Medulla oblongata (tissue), 1 donor: Measurements from ENCODE around the gene DDIT4.
"Not testable (repeated sequence)": the region's sequence is repeated elsewhere in the genome, so short reads cannot be mapped to it uniquely, and the experiment has no call there.

Experiments used
- DNase-seq: peaks from one replicate; pipeline ENCODE4 v3.0.0-alpha.2; 2015; ENCODE audit errors: extremely low spot score

DDIT4 gene

GRCh38 chr10:72249176-72249862 is 24.4 kb upstream of the DDIT4 start:
- DNase-seq, result not testable (repeated sequence)

- DNase-seq, result no peak
These were observed 23.1 kb upstream of the DDIT4 start for GRCh38 chr10:72250666-72251065.

DNA sequence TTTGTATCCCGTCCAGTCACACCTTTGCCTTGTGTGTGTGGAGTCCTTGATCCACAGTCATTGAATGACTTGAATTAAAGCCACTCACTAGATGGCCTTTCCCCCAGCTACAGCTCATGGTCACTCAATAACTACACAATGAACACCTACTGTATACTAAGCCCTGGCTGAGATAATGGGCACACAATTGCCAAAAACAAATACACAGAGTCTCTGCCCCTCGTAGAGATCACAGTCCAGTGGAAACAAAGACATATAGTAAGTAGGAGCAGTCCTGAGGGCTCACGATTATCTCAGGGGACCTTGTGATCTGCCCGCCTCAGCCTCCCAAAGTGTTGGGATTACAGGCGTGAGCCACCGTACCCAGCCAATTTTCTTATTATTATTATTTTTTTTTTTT is 22.1 kb upstream of the DDIT4 start:
- DNase-seq, result no peak

GRCh38 chr10:72252972-72253371 is 20.8 kb upstream of the DDIT4 start:
- peak; percentile 13 for DNase-seq

DNA sequence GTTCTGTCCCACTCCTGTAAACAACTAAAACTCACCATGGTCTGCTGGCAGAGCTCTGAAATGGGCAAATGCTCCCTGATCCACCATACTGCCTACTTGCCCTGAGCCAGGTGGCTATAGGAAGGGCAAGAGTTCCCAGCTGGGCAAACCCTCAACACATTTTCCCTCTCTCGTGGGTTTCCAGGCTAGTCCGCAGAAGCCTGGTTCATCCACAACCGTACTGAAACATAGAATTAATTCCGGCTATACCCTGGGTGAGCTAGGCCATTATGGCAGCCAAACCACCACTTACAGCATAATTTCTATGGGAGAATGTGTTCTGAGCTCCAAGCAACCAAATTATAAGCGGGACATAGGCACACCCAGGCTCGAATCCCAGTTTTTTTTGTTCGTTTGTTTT is 20.1 kb upstream of the DDIT4 start:
- peak; percentile 2 for DNase-seq

DNA sequence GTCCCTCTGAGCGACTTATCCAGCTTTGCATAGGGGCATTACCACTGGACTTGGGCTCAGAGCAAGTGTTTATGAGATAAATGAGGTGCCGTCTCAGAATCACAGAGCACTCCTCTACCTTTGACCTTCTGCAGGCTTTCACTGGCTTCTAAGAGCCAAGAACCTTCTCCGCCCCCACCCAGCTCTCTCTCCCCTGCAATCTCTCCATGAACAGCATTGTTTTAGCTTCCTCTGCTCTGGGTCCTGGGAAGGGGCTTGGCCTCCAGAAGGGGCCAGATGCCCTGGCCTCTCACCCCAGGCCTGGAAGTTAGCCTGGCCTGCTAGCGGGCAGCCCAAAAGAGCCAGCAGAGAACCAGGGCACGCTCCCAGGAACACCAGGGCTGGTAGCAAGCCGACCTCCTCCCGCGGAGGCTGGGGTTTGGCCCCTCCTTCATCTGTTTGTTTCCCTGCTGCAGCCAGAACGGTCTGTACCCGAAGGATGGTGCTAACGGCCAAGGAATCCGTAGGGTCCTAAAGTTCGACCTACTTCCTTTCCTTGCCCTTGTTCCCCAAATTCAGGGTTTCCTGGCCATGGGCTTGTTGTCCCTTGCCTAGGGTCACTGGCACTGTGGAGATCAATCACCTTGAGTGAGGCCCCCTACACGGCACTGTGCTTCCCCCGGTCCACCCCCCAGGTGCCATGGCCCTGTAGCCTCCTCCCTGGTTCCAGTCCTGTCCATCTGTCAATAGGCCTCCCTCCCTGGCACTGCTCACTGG is 18.7 kb upstream of the DDIT4 start:
- peak; percentile 97 for DNase-seq

GRCh38 chr10:72255977-72256729 is 17.6 kb upstream of the DDIT4 start:
- DNase-seq, result peak; percentile 13

DNA sequence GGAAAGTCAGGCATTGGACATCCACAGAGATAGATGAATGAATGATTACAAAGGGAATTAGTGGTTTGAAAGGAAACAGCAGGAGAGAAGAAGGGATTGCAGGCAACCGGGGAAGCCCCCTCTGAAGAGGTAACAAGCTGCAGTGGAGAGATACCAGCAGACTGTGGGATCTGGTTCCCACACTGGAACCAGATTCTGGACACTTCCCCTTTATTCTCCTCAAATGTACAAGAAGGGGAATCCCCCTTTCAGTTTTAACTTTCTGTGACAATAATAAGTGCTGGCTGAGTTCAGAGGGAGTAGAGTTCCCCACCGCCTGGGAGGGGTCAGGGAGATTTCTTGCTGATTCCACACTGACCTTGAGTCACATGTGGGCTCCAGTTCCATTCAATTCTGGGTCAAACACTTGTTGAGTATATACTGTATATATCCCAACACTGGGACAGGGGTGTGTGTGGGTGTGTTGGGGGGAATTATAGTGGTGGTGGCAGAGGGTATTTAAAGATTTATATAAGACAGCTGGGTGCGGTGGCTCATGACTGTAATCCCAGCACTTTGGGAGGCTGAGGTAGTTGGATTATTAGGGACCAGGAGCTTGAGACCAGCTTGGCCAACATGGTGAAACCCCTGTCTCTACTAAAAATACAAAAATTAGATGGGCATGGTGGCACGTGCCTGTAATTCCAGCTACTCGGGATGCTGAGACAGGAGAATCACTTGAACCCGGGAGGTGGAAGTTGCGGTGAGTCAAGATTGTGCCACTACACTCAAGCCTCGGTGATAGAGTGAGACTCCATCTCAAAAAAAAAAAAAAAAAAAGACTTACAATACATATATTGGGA is 16.5 kb upstream of the DDIT4 start:
- peak; percentile 85 for DNase-seq

DNA sequence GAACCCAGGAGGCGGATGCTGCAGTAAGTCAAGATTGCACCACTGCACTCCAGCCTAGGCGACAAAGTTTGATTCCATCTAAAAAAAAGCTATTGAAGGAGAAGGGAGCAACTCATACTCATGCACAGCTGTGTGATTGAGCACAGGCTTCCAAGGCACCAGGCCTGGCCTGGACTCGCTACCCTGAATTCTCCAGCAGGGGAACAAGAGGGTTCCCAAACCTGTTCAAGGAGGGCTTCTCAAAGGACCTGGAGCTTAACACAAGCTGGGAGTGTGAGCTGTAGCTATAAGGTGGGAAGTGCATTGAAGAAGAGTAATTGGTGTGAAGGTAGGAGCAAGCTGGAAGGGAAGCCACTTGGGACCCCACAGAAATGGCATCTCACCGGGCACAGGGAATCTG is 15.1 kb upstream of the DDIT4 start:
- DNase-seq, result peak; percentile 2

- DNase-seq, result peak; percentile 42
These were observed 14.1 kb upstream of the DDIT4 start for GRCh38 chr10:72259491-72260238.

DNA sequence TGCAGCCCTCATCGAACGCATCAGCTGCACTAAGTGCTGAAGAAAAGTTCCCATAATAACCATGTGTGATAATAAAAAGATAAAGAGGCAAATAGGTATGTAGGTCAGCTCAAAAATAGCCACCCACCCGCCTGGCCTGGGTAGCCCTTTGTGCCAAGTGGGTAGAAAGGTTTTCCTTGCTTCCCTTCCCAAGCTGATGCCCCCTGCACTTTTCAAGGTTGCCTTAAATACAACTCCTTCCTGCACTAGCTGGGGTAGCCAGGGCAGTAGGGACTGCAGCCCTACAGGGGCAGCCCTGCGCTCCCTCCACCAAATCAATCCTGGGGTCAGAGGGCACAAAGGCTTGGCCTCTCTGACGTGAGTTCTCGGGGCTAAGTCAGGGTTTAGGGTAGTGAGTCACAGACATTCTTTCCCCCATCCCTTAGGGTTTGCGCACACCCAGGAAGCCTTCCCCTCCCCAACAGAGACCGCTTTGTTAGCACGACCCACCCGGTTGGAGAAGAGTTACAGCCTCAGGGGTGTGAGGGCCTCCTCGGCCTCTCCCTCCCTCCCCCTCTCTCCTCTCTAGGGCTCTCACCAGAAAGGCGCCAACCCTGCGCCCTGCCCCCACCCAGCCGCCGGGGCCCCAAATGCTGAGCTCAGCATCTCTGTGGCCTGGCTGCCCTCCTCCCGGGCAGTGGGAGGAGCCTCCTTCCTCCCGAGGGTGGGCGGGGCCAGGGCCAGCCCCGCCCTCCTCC is 13.3 kb upstream of the DDIT4 start:
- peak; percentile 95 for DNase-seq

GRCh38 chr10:72260976-72261783 is 12.5 kb upstream of the DDIT4 start:
- peak; percentile 64 for DNase-seq

- no peak for DNase-seq
These were observed 11.8 kb upstream of the DDIT4 start for GRCh38 chr10:72261784-72262404.

DNA sequence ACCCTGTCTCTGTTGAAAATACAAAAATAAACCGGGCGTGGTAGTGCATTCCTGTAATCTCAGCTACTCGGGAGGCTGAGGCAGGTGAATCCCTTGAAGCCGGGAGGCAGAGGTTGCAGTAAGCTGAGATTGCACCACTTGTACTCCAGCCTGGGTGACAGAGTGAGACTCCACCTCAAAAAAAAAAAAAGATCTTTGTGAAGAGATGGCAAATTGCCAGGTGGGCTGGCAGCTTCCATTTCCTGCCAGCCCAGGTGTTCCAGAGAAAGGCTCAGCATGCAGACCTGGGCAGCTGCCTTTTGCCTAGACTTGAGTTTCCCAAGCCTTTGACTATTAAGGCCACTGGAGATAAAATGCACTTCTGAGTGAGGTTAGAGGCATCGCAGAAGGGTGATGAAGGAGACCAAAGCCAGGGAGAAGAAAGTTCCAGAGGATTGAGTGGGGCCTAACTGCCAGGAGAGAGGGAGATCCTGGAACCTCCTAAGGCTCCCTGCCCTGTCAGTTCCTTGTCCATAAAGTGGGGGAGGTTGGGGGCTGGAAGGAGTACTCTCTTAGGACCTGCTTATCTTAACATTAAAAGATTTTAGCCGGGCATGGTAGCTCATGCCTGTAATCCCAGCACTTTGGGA is 10.0 kb upstream of the DDIT4 start:
- DNase-seq, result peak; percentile 1

DNA sequence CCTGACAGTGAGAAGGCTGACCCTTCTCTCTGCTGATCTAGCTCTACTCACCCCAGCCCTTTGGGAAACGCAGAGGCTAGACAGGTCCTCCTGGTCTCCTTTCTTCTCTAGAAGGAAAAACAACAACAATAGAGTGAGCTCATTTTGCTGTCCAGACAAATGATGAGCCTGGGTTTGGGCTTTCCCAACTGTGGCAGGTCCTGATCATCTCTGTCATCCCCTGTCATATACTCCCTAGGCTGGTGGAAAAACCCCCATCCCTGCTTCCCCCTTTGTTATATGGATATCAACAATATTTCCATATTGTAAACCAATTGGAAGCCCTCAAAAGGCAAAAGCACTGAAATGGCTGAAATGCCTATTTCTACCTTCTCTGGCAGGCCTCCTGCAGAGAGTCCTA is 9.2 kb upstream of the DDIT4 start:
- no peak for DNase-seq

GRCh38 chr10:72265508-72265907 is 8.2 kb upstream of the DDIT4 start:
- no peak for DNase-seq

GRCh38 chr10:72265990-72266865 is 7.5 kb upstream of the DDIT4 start:
- DNase-seq, result no peak
